K562 (cell line): Measurements from ENCODE around the gene TRIM4. TPM values are rescaled to one million over a fixed set of nuclear protein-coding genes. Genes with fewer than 3 reads are reported as not detected.
A peak's percentile ranks its signal among the peaks of the same experiment; 100 is the strongest.

ENCODE experiments used
- ATF6 ChIP-seq: sonication (generic); formaldehyde crosslinking; IDR thresholded peaks from 2 replicates; pipeline ENCODE4 v1.4.0; 2020; ENCODE audit warnings: mild to moderate bottlenecking, missing genetic modification reagents
- CBFA2T2 ChIP-seq: fragments of 450-650 bp; conservative IDR thresholded peaks from 2 replicates; pipeline ENCODE4 v1.6.1; 2017; ENCODE audit warnings: mild to moderate bottlenecking
- CBFA2T3 ChIP-seq: fragments of 450-650 bp; IDR thresholded peaks from 2 replicates; pipeline ENCODE4 v1.6.1; 2017
- CBX3 ChIP-seq, 2 experiments: IDR thresholded peaks; 1 replicate in 1 of 2; 2 replicates in 1 of 2; pipeline ENCODE4 v1.6.1; 2012; ENCODE audit warnings: inconsistent platforms in 2 of 2, low read length in 2 of 2, borderline replicate concordance in 1 of 2, control low read depth in 1 of 2
- CTBP1 ChIP-seq: fragments of 450-650 bp; IDR thresholded peaks from 2 replicates; pipeline ENCODE4 v1.6.1; 2016; ENCODE audit warnings: borderline replicate concordance
- GATAD2B ChIP-seq: fragments of 450-650 bp; IDR thresholded peaks from 2 replicates; pipeline ENCODE4 v1.6.1; 2017; ENCODE audit warnings: mild to moderate bottlenecking, borderline replicate concordance
- IRF1 ChIP-seq: sonication (generic); formaldehyde crosslinking; IDR thresholded peaks from 2 replicates; pipeline ENCODE4 v1.8.0; 2022; ENCODE audit warnings: missing genetic modification reagents, mild to moderate bottlenecking, borderline replicate concordance
- KLF1 ChIP-seq: fragments of 450-650 bp; IDR thresholded peaks from 2 replicates; pipeline ENCODE4 v1.6.1; 2016; ENCODE audit warnings: missing genetic modification characterization, missing compliant biosample characterization
- MAFF ChIP-seq: IDR thresholded peaks from 2 replicates; pipeline ENCODE4 v1.6.1; 2012; ENCODE audit warnings: low read length, improper control_type of control experiment
- MXD1 ChIP-seq: fragments of 250-450 bp; sonication (Bioruptor Pico); IDR thresholded peaks from 2 replicates; pipeline ENCODE4 v1.8.0; 2021; ENCODE audit warnings: borderline replicate concordance, mild to moderate bottlenecking, moderate library complexity; ENCODE audit not compliant: poor library complexity, severe bottlenecking
- NCOR1 ChIP-seq: fragments of 450-650 bp; IDR thresholded peaks from 2 replicates; pipeline ENCODE4 v1.6.1; 2016; ENCODE audit warnings: mild to moderate bottlenecking, moderate library complexity
- NFE2 ChIP-seq: IDR thresholded peaks from 2 replicates; pipeline ENCODE4 v1.6.1; 2014; ENCODE audit warnings: antibody characterized with exemption, low read depth
- POU5F1 ChIP-seq: fragments of 150-350 bp; IDR thresholded peaks from 2 replicates; pipeline ENCODE4 v1.6.1; 2014; ENCODE audit warnings: borderline replicate concordance, low read length, low read depth, mild to moderate bottlenecking; ENCODE audit not compliant: partially characterized antibody
- RB1 ChIP-seq: fragments of 450-650 bp; IDR thresholded peaks from 2 replicates; pipeline ENCODE4 v1.6.1; 2017; ENCODE audit warnings: low read depth, mild to moderate bottlenecking
- RCOR1 ChIP-seq, 2 experiments: IDR thresholded peaks; 2 replicates each; pipeline ENCODE4 v1.6.1; 2012; ENCODE audit warnings: low read depth in 2 of 2, low read length in 2 of 2, borderline replicate concordance in 1 of 2, improper control_type of control experiment in 1 of 2
- RNF2 ChIP-seq: sonication (generic); IDR thresholded peaks from 2 replicates; pipeline ENCODE4 v1.6.1; 2016
- TAL1 ChIP-seq: fragments of 450-650 bp; IDR thresholded peaks from 2 replicates; pipeline ENCODE4 v1.6.1; 2016; ENCODE audit warnings: mild to moderate bottlenecking
- TARDBP ChIP-seq: fragments of 450-650 bp; IDR thresholded peaks from 2 replicates; pipeline ENCODE4 v1.6.1; 2016
- TBP ChIP-seq: optimal IDR thresholded peaks from 2 replicates; pipeline ENCODE3; 2011; ENCODE audit warnings: low read depth, low read length, improper control_type of control experiment
- TCF3 ChIP-seq: sonication (generic); formaldehyde crosslinking; IDR thresholded peaks from 2 replicates; pipeline ENCODE4 v1.4.0; 2020; ENCODE audit warnings: mild to moderate bottlenecking, missing genetic modification reagents
- TEAD4 ChIP-seq, 2 experiments: sonication (generic) in 1 of 2; formaldehyde crosslinking in 1 of 2; IDR thresholded peaks; 2 replicates each; pipeline versions ENCODE4 v1.6.1 to v1.8.0; 2012 to 2022; ENCODE audit warnings: borderline replicate concordance in 1 of 2, inconsistent platforms in 1 of 2, low read length in 1 of 2, mild to moderate bottlenecking in 1 of 2, missing genetic modification reagents in 1 of 2
- XRCC3 ChIP-seq: fragments of 450-650 bp; IDR thresholded peaks from 2 replicates; pipeline ENCODE4 v1.6.1; 2017; ENCODE audit warnings: mild to moderate bottlenecking, moderate library complexity
- YBX1 ChIP-seq: fragments of 450-650 bp; IDR thresholded peaks from 2 replicates; pipeline ENCODE4 v1.7.1; 2016; ENCODE audit warnings: mild to moderate bottlenecking
- ZNF124 ChIP-seq: sonication (generic); formaldehyde crosslinking; IDR thresholded peaks from 2 replicates; pipeline ENCODE4 v1.8.1; 2022; ENCODE audit warnings: missing genetic modification reagents
- ZNF436 ChIP-seq: fragments of 250-450, 450-650 bp; sonication (Bioruptor Pico); formaldehyde crosslinking; IDR thresholded peaks from 2 replicates; pipeline ENCODE4 v1.7.0; 2020; ENCODE audit warnings: mild to moderate bottlenecking
- ZNF696 ChIP-seq: fragments of 250-450 bp; sonication (Bioruptor Pico); conservative IDR thresholded peaks from 2 replicates; pipeline ENCODE4 v1.4.0; 2020; ENCODE audit warnings: mild to moderate bottlenecking, moderate library complexity
- polyA plus RNA-seq, 8 experiments: library from polyadenylated mRNA; depleted of rRNA in 4 of 8; stranded (reverse) in 5 of 8; unstranded in 3 of 8; fragments of >200 nt; fragmentation: Nextera tagmentation in 2 of 8; fragmentation: Illumina TruSeq in 1 of 8; extraction: Ambion mirVana in 2 of 8; extraction: Trizol in 1 of 8; gene quantifications; 2 replicates each; pipeline versions ENCODE4 v1.2.1 to v1.2.3, GENCODE V29; 2011 to 2014; ENCODE audit warnings: inconsistent platforms in 1 of 8, missing spikeins in 1 of 8
- total RNA-seq, 7 experiments: library from RNA; depleted of rRNA in 6 of 7; stranded (reverse); fragments of >200 nt in 6 of 7; fragmentation: Illumina TruSeq in 2 of 7; extraction: Trizol in 2 of 7; gene quantifications; 2 replicates each; pipeline versions ENCODE4 v1.2.1 to v1.2.3, GENCODE V29; 2011 to 2021; ENCODE audit warnings: low replicate concordance in 1 of 7
- TF ChIP-seq, protein P1 (sequence below), 2 experiments: fragments of 450-650 bp in 1 of 2; sonication (generic) in 1 of 2; formaldehyde crosslinking; conservative IDR thresholded peaks; 2 replicates each; pipeline versions ENCODE4 v1.4.0 to v1.8.1; 2020 to 2022; ENCODE audit warnings: mild to moderate bottlenecking in 1 of 2, missing genetic modification reagents in 1 of 2

The TRIM4 gene
- total and polyA plus RNA-seq, 9 of the 15 experiments (the other 6 are each of a cell fraction or from before 2014, with no cell fraction given): 6.2 to 28.3 (median 22.4) TPM

DNA sequence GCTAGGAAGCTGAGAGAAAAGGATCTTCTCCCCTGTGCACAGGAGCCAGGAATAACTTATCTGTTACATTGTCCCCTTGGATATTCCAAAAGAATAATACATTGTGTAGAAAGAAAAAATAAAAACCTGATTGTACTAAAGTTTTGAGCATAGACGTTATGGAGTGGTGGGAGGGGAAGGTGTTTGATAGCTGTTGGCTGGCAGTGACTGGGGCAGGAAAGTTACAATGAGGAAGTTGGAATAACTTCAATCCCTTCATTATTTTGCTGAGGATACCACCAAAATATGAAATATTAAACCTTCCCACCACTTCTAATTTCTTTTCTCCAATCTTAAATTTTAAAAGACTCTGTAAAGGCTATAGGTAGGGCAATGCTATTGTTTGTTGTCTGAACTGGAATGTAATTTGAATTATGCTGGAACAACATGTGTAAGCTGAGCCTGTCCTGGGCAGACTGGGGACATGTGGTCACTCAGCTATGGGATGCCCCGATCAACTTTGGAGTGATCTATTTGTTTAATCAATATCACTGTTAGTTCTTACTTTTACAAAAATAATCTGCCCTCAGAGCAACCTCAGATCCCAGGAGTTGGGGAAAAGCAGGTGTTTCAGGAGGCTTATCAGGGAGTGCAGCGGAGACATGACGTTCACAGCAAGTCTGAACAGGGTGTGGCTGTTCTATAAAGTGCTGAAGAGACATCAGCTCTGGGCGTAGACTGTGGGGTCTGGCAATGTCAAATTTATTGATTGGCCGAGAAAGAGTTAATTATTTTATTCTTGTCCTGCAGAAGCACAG, 70.7 kb downstream of the TRIM4 start (continued):
- TF ChIP-seq RB1 (no peak), CBX3 (IDR thresholded peaks at IDR 0.05; ENCODE audit: borderline replicate concordance in 1 of 2, low read length in 2 of 2) (no peak), NCOR1 (peak; percentile 44; the same call in 1 of the 2 replicates), CBFA2T3 (peak; percentile 71), IRF1 (no peak), POU5F1 (no peak), YBX1 (no peak), CBFA2T2 (peak; percentile 34; the same call in 1 of the 2 replicates), MXD1 (CRISPR knock-in tag) (no peak), ZNF696 (CRISPR knock-in tag) (no peak), TBP (no peak), XRCC3 (no peak), NFE2 (no peak), TARDBP (no peak), ZNF436 (CRISPR knock-in tag) (no peak), GATAD2B (no peak), KLF1 (tag) (no peak), MAFF (no peak), TEAD4 (IDR thresholded peaks at IDR 0.05; ENCODE audit: low read length) (peak; percentile 67), TEAD4 (CRISPR knock-in tag; IDR thresholded peaks at IDR 0.05; ENCODE audit: borderline replicate concordance) (no peak), TAL1 (peak; percentile 42; the same call in 1 of the 2 replicates), ATF6 (CRISPR knock-in tag) (no peak), RCOR1 (IDR thresholded peaks at IDR 0.05; ENCODE audit: borderline replicate concordance in 1 of 2, low read depth in 2 of 2, low read length in 2 of 2) (peak in 1 of 2 experiments; percentile 17; a peak in 1 of 4 replicates), ZNF124 (no peak), RNF2 (no peak), TCF3 (CRISPR knock-in tag) (peak; percentile 59), CTBP1 (peak; percentile 57; the same call in 1 of the 2 replicates)
- TF ChIP-seq, protein P1, sequence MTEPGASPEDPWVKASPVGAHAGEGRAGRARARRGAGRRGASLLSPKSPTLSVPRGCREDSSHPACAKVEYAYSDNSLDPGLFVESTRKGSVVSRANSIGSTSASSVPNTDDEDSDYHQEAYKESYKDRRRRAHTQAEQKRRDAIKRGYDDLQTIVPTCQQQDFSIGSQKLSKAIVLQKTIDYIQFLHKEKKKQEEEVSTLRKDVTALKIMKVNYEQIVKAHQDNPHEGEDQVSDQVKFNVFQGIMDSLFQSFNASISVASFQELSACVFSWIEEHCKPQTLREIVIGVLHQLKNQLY (CRISPR knock-in tag; conservative IDR thresholded peaks at IDR 0.05): no peak
